HG03558 (cell line): ENCODE measurements around the gene ANKRD11.
"Not testable (repeated sequence)": the region's sequence is repeated elsewhere in the genome, so short reads cannot be mapped to it uniquely, and the experiment has no call there.

Experiments used
- ATAC-seq: cut with Tn5 transposase; IDR thresholded peaks from one replicate; pipeline ENCODE4 v1.9.1; 2021; ENCODE audit warnings: moderate number of reproducible peaks; ENCODE audit not compliant: unreplicated experiment; ENCODE audit errors: extremely low read depth

The ANKRD11 gene

GRCh38 chr16:89335803-89336485, 154.4 kb downstream of the ANKRD11 start:
- ATAC-seq = no peak

DNA sequence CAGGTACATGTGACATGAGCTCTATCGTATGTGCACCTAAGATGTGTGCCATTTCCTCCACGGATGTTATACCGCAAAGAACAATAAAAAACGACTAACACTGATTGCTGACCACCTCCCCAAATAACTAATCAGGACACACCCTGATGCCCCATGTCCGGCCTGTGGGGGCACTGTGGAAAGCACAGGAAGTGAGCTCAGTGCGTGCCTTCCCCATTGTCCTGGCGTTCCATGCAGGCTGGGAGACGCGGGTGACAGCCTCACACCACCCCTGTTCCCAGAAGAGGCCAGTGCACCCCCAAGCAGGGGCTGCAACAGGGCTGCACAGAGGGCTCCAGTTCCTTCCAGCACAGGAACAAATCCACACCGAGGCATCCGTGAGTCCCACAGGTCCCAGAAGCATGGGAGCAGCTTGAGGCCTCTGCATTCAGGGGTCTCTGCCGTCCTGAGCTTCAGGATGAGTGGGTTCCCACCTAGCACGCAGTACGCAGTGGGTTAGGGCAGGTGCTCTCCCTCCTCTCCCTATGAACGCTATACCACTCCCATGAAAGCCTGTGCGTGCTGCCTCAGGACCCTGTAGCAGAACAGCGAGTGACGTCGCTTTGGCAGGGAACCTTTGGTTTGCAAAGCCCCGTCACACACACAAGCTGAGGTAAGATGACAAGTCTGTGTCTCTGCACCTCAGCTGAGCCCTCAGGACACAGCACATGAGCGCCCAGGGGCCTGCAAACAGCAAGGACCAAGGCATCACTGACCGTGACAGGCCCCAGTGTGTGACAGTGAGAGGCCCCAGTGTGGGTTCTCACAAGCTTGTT, 155.2 kb downstream of the ANKRD11 start:
- no peak for ATAC-seq

- ATAC-seq = no peak
Observed at GRCh38 chr16:89334461-89334860, 155.9 kb downstream of the ANKRD11 start.

GRCh38 chr16:89334050-89334449, 156.3 kb downstream of the ANKRD11 start:
- ATAC-seq = no peak

DNA sequence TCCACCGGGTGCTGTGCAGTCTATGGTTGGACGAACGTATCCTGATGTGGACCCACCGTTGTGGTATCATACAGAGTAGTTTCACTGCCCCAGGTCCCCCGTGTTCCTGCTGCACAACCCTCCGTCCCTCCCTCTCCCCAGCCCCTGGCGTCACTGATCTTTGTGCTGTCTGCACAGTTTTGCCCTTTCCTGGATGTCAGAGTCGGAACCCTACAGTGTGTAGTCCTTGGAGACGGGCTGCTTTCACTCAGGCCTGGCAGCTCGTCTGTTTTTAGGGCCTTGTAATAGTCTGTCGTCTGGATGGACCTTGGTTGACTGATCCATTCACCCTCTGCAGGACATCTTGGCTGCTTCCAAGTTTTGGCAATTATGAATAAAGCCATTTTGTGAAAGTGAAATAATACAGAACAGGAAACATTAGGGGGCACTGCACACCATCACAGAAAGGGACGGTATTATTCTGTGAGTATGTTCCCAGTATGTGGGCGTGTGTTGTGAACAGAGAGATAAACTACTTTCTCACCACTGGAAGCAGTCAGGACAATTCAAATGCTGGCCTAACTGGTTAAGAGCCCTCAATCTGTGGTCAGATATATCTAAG, 156.9 kb downstream of the ANKRD11 start:
- not testable (repeated sequence) for ATAC-seq

DNA sequence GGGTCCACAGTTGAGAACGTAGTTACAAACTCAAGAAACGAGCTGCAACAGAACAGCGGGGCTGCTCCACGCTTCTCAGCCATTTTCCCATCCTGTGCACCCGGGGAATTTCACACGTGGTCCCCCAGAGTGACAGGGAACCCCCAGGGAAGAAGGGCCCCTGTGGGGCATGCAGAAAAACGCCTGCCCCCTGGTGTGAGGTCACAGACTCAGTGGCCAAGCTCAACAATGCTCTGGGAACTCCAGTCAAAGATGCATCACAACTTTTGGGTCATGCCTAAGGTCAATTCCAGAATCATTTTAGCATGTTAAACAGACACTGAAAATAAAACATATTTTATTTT, 157.5 kb downstream of the ANKRD11 start:
- no peak for ATAC-seq

- no peak for ATAC-seq
Observed at GRCh38 chr16:89332243-89332901, 158.0 kb downstream of the ANKRD11 start.

GRCh38 chr16:89331371-89332109, 158.8 kb downstream of the ANKRD11 start:
- ATAC-seq = no peak

DNA sequence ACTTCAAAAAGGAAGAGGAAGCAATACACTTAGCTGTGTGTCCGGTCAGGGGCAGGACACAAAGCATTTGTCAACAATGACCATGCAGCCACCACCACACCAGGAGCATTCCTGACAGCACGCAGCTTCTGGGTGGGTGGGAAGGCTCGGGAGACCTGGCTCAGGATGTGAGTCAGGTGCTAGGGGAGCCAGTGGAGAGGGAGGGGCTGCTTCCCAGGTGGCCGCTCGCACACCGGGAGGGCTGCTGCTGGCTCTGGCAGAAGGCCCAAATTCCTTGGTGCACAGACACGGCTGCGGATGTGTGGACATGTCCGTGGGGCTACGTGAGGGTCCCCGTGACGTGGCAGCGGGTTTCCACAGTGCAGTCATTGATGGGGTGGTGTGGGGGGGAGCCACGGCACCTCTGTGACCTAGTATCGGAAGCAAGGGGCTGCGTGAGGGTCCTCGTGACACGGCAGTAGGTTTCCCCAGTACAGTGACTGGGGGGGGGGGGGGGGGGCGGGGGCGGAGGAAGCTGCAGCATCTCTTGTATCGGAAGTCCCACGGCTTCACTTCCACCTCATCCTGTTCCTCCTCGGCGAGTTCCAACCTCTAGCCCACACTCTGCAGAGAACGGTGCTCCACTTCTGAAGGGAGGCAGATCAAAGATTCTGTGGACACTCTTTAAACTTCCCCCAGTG, 160.0 kb downstream of the ANKRD11 start:
- no peak for ATAC-seq

DNA sequence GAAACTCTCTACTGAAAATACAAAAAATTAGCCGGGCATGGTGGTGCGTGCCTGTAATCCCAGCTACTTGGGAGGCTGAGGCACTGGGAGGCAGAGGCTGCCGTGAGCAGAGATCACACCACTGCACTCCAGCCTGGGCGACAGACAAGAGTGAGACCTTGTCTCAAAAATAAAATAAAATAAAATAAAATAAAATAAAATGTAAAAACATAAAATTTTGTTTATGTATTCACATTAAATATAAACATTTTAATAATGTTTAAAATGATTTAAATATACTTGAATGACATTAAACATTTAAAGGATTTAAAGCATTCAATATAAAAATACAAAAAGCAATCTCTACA, 160.6 kb downstream of the ANKRD11 start:
- ATAC-seq = not testable (repeated sequence)

DNA sequence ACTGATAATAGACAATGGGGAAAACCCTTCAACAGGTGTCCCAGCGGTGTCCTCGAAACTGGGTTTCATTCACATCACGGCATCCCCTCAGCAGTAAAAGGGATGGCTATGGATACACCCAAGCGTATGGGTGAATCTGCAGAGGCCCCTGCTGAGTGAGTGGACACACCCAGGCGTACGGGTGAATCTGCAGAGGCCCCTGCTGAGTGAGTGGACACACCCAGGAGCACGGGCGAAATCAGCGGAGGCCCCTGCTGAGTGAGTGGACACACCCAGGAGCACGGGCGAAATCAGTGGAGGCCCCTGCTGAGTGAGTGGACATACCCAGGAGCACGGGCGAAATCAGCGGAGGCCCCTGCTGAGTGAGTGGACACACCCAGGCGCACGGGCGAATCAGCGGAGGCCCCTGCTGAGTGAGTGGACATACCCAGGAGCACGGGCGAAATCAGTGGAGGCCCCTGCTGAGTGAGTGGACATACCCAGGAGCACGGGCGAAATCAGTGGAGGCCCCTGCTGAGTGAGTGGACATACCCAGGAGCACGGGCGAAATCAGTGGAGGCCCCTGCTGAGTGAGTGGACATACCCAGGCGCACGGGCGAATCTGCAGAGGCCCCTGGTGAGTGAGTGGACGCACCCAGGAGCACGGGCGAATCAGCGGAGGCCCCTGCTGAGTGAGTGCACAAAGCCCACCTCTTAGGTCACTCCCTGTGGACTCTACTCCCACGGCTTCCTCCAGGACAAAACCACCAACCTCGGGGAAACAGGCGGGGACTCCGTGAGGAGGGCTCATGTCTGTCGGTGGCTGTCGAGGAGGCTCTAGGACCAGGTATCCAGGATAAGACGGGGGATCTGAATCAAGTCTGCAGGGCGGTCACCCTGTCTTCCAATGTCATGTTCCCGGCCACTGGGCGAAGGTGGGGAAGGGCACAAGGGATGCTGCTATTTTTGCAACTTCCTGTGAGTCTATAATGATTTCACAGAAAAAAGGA, 161.7 kb downstream of the ANKRD11 start:
- ATAC-seq = not testable (repeated sequence)

- no peak for ATAC-seq
Observed at GRCh38 chr16:89326721-89327120, 163.6 kb downstream of the ANKRD11 start.

- no peak for ATAC-seq
Observed at GRCh38 chr16:89325861-89326471, 164.4 kb downstream of the ANKRD11 start.

- ATAC-seq = no peak
Observed at GRCh38 chr16:89324056-89325010, 166.0 kb downstream of the ANKRD11 start.

DNA sequence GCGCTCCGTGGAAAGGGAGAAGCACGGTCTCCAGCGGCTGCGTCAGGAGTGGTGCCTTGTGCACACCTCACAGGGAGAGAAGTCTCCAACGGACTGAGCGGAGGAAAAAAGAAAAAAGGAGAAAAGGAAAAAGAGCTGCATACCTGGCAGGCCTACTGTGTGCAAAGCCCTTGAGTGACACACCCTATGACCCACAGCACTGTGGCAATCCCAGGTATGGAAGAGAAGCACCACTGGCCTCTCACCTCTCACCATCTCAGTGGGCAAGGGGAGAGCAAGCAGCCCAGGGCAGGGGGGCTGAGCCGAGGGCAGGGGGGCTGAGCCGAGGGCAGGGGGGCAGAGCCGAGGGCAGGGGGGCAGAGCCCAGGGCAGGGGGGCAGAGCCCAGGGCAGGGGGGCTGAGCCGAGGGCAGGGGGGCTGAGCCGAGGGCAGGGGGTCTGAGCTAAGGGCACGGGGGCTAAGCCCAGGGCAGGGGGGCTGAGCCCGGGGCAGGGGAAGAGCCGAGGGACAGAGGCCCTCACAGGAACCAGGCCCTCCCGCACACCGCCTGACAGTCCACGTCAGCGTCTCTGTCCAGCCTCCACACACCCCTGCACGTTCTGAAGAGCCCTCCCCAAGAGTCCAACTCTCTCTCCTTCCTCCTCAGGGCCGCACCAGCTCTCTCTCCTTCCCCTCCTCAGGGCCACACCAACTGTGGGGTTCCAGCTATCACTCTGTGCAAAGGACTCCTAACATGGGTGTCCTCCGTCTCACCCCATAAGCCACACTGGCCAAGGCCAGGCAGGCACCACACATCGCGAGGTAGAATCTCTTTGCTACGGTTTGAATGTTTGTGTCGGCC, 167.0 kb downstream of the ANKRD11 start:
- no peak for ATAC-seq
